Activated CD4-positive, alpha-beta T cell treated with anti-CD3 and anti-CD28 coated beads, Interleukin-2, amount 50 U/mL, for 1 hour (primary cell): ENCODE results near the gene KRT77.
"Not testable (repeated sequence)": the region's sequence is repeated elsewhere in the genome, so short reads cannot be mapped to it uniquely, and the experiment has no call there.

Experiments used
- DNase-seq: peaks from one replicate; pipeline ENCODE4 v3.0.0-alpha.2; 2020

KRT77 gene

GRCh38 chr12:52703424-52703823 is at the start of gene KRT77:
Gene KRT77 (minus strand): TSS chr12:52703524. CDS start chr12:52703434, 90 bp downstream.
- DNase-seq = no peak

- no peak for DNase-seq
These were observed 49.2 kb upstream of the KRT77 start for GRCh38 chr12:52752516-52752915.

GRCh38 chr12:52751795-52752194 is 48.5 kb upstream of the KRT77 start:
- no peak for DNase-seq

- DNase-seq = not testable (repeated sequence)
These were observed 47.2 kb upstream of the KRT77 start for GRCh38 chr12:52750532-52750931.

GRCh38 chr12:52749827-52750226 is 46.5 kb upstream of the KRT77 start:
- no peak for DNase-seq

- DNase-seq = no peak
These were observed 45.3 kb upstream of the KRT77 start for GRCh38 chr12:52748578-52748977.

- no peak for DNase-seq
These were observed 42.2 kb upstream of the KRT77 start for GRCh38 chr12:52745554-52745953.

GRCh38 chr12:52744493-52745156 is 41.3 kb upstream of the KRT77 start:
- DNase-seq = no peak

- DNase-seq = no peak
These were observed 39.6 kb upstream of the KRT77 start for GRCh38 chr12:52742822-52743457.

GRCh38 chr12:52742196-52742580 is 38.9 kb upstream of the KRT77 start:
- DNase-seq = no peak

- DNase-seq = peak; percentile 63
These were observed 38.3 kb upstream of the KRT77 start for GRCh38 chr12:52741375-52742195.

GRCh38 chr12:52740584-52740983 is 37.3 kb upstream of the KRT77 start:
- no peak for DNase-seq

- no peak for DNase-seq
These were observed 36.6 kb upstream of the KRT77 start for GRCh38 chr12:52739963-52740362.

GRCh38 chr12:52735816-52736632 is 32.7 kb upstream of the KRT77 start:
- DNase-seq = no peak

GRCh38 chr12:52735106-52735505 is 31.8 kb upstream of the KRT77 start:
- DNase-seq = no peak

GRCh38 chr12:52730793-52731192 is 27.5 kb upstream of the KRT77 start:
- no peak for DNase-seq

GRCh38 chr12:52730383-52730782 is 27.1 kb upstream of the KRT77 start:
- DNase-seq = no peak

GRCh38 chr12:52729147-52729546 is 25.8 kb upstream of the KRT77 start:
- no peak for DNase-seq

GRCh38 chr12:52728374-52728773 is 25.1 kb upstream of the KRT77 start:
- DNase-seq = no peak

GRCh38 chr12:52727037-52727436 is 23.7 kb upstream of the KRT77 start:
- DNase-seq = no peak

GRCh38 chr12:52726451-52726850 is 23.1 kb upstream of the KRT77 start:
- no peak for DNase-seq

GRCh38 chr12:52724384-52724783 is 21.1 kb upstream of the KRT77 start:
- DNase-seq = no peak

- DNase-seq = no peak
These were observed 19.4 kb upstream of the KRT77 start for GRCh38 chr12:52722680-52723079.
